Activated CD8-positive, alpha-beta T cell treated with anti-CD3 and anti-CD28 coated beads for 36 hours (primary cell): ENCODE measurements around the gene SAMD15. TPM values are rescaled to one million over a fixed set of nuclear protein-coding genes. Genes with fewer than 3 reads are reported as not detected.

Experiments
- ATAC-seq: fragments of 200-7000 bp; cut with Tn5 transposase; one replicate; pipeline ENCODE4 v1.10.0; 2021; ENCODE audit warnings: mild to moderate bottlenecking, moderate library complexity
- CTCF ChIA-PET: fragments of 350-600 bp; sonication (Branson Sonifier 250); formaldehyde crosslinking; loops from one replicate; lab custom pipeline; 2021; ENCODE audit warnings: antibody characterized with exemption; lab: Charles Lee
- POLR2A ChIA-PET: fragments of 350-600 bp; sonication (Branson Sonifier 250); formaldehyde crosslinking; loops from one replicate; lab custom pipeline; 2021; ENCODE audit warnings: antibody characterized with exemption; lab: Charles Lee
- DNase-seq: peaks from one replicate; pipeline ENCODE4 v3.0.0-alpha.2; 2020
- H3K27ac Mint-ChIP-seq: one replicate; pipeline ENCODE4 v1.8.0; 2021; ENCODE audit warnings: mild to moderate bottlenecking, mixed read lengths
- H3K27me3 Mint-ChIP-seq: one replicate; pipeline ENCODE4 v1.8.0; 2021; ENCODE audit warnings: mixed read lengths
- H3K36me3 Mint-ChIP-seq: one replicate; pipeline ENCODE4 v1.8.0; 2021; ENCODE audit warnings: low read depth, mixed read lengths
- H3K4me1 Mint-ChIP-seq: one replicate; pipeline ENCODE4 v1.8.0; 2021; ENCODE audit warnings: low read depth, mixed read lengths
- H3K4me3 Mint-ChIP-seq: one replicate; pipeline ENCODE4 v1.8.0; 2021; ENCODE audit warnings: mild to moderate bottlenecking, moderate library complexity, mixed read lengths
- H3K9me3 Mint-ChIP-seq: one replicate; pipeline ENCODE4 v1.8.0; 2021; ENCODE audit warnings: mixed read lengths
- CTCF ChIP-seq: fragments of 200-600 bp; IDR thresholded peaks from one replicate; pipeline ENCODE4 v1.8.0; 2022; ENCODE audit warnings: antibody characterized with exemption, mild to moderate bottlenecking
- intact Hi-C: fragments of 100-400 bp; cut with micrococcal nuclease; formaldehyde crosslinking; loops from one replicate; pipeline ENCODE4 v1.10.0; 2022
- total RNA-seq, 2 experiments: library from RNA; stranded (reverse); gene quantifications; one replicate each; pipeline ENCODE4 v1.2.3, GENCODE V29; 2021

The SAMD15 gene
- total RNA-seq, 2 experiments from 2014 or later: 0.11 to 0.56 TPM

DNA sequence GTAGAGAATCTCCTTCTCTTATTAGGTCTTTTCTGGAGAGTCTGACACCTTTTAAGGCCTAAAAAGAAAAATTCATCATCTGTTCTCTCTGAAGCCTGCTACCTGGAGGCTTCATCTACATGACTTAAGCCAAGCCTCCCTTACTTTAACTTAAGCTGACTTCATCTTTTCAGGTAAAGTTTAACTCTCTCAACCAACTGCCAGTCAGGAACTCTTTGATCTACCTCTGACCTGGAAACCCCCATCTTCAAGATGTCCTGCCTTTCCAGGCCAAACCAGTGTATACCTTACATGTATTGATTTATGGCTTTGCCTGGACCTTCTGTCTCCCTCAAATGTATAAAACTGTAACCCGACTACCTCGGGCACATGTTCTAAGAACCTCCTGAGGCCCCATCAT, 38.9 kb upstream of the SAMD15 start:
- H3K27ac Mint-ChIP-seq: no peak overlapping the region
- H3K4me3 Mint-ChIP-seq: no peak overlapping the region
- H3K36me3 Mint-ChIP-seq: peaks cover 4% of the 10 kb centered on the region
- H3K27me3 Mint-ChIP-seq: no peaks in the 10 kb centered on the region
- no peak for TF ChIP-seq CTCF
- POLR2A ChIA-PET: no interaction called here
- DNase-seq (no peak), ATAC-seq (no peak)
- CTCF ChIA-PET: no interaction called here
- intact Hi-C loops: no loop called here
- no peaks in the 10 kb centered on the region for H3K9me3 Mint-ChIP-seq
- no peaks in the 10 kb centered on the region for H3K4me1 Mint-ChIP-seq

DNA sequence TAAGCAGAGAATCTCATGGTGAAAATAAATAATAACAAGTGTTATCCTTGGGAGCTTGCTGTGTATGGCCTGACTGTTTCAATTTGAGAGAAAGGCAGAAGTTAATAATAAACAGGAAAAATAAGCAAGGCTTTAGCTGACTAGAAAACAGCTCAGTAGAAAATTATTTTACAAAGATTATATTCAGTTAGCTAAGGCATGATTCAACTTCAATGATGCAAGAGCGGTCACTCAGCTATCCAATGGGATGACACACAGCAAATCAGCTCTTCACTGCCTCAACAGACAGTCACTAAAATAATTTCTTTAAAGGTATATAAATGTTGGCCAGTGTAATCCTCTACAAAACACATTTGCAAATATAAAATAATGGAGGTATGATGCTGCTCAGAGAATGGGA, 37.8 kb upstream of the SAMD15 start:
- POLR2A ChIA-PET: no interaction called here
- Mint-ChIP-seq H3K4me1 (no peaks in the 10 kb centered on the region), H3K4me3 (no peak overlapping the region), H3K9me3 (no peaks in the 10 kb centered on the region), H3K27me3 (no peaks in the 10 kb centered on the region), H3K36me3 (peaks cover 4% of the 10 kb centered on the region), H3K27ac (no peak overlapping the region)
- ATAC-seq (no peak), DNase-seq (no peak)
- TF ChIP-seq CTCF: no peak
- CTCF ChIA-PET: interaction anchor here (0.9 kb wide), 1 partner anchor 18 kb away, joined by 3 read pairs; the partner anchor contains the start of genes GSTZ1 and POMT2
- intact Hi-C loops: no loop called here

GRCh38 chr14:77340389-77340788, 36.8 kb upstream of the SAMD15 start:
- intact Hi-C loops: no loop called here
- POLR2A ChIA-PET: interaction anchor here (0.5 kb wide), 1 partner anchor 312 kb away, joined by 3 read pairs; no protein-coding TSS in a partner anchor

GRCh38 chr14:77342726-77343397, 34.3 kb upstream of the SAMD15 start:
- Mint-ChIP-seq H3K4me3 (no peak overlapping the region), H3K27ac (no peak overlapping the region), H3K36me3 (peaks cover 4% of the 10 kb centered on the region), H3K27me3 (no peaks in the 10 kb centered on the region), H3K9me3 (no peaks in the 10 kb centered on the region), H3K4me1 (no peaks in the 10 kb centered on the region)
- DNase-seq (no peak), ATAC-seq (no peak)
- CTCF ChIA-PET: interaction anchor here (0.9 to 1.1 kb wide), 2 partner anchors 27 to 192 kb away, joined by 3 to 4 read pairs; no protein-coding TSS in a partner anchor
- TF ChIP-seq CTCF: no peak
- intact Hi-C loops: no loop called here
- POLR2A ChIA-PET: interaction anchor here (1.1 kb wide), 1 partner anchor 16 kb away, joined by 4 read pairs; no protein-coding TSS in a partner anchor

More at GRCh38 chr14:77340389-77340788, 36.8 kb upstream of the SAMD15 start:
- H3K27me3 Mint-ChIP-seq: no peaks in the 10 kb centered on the region
- DNase-seq (no peak), ATAC-seq (no peak)
- CTCF ChIA-PET: no interaction called here
- H3K4me1 Mint-ChIP-seq: no peaks in the 10 kb centered on the region
- H3K36me3 Mint-ChIP-seq: peaks cover 4% of the 10 kb centered on the region
- no peak overlapping the region for H3K4me3 Mint-ChIP-seq
- H3K9me3 Mint-ChIP-seq: no peaks in the 10 kb centered on the region
- no peak overlapping the region for H3K27ac Mint-ChIP-seq
- no peak for TF ChIP-seq CTCF

DNA sequence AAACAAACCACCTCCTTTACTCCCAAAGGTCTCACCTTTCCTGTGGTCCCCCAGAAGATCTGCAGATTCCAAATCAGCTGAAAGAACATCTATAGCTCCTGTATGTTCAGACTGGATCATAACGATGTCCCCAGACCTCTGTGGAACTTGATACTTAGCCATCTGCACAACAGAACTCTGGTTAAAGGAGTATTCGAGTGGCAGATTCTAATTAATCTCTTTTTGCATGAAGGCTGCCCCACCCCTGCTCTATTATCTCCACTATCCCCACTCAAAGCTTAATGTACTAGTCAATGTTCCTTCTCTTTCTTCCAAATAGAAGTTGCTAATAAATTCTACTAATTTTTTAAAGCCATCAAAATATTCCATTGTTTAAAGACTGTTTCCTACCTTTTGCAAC, 33.5 kb upstream of the SAMD15 start:
- Mint-ChIP-seq H3K9me3 (no peaks in the 10 kb centered on the region), H3K4me3 (no peak overlapping the region), H3K4me1 (no peaks in the 10 kb centered on the region), H3K27me3 (no peaks in the 10 kb centered on the region), H3K36me3 (peaks cover 4% of the 10 kb centered on the region), H3K27ac (no peak overlapping the region)
- ChIA-PET CTCF (interaction anchor here (0.9 to 1.1 kb wide), 2 partner anchors 28 to 192 kb away, joined by 3 to 4 read pairs; no protein-coding TSS in a partner anchor), POLR2A (no interaction called here)
- ATAC-seq (no peak), DNase-seq (no peak)
- intact Hi-C loops: no loop called here
- no peak for TF ChIP-seq CTCF
